GM12878 (cell line): Measurements from ENCODE around the gene PCNX4.

Experiments
- BACH1 ChIP-seq: fragments of 450-650 bp; IDR thresholded peaks from 2 replicates; pipeline ENCODE4 v1.6.1; 2017; ENCODE audit warnings: mild to moderate bottlenecking, borderline replicate concordance
- BCLAF1 ChIP-seq: fragments of 450-650 bp; IDR thresholded peaks from 2 replicates; pipeline ENCODE4 v1.6.1; 2017; ENCODE audit warnings: antibody characterized with exemption, mild to moderate bottlenecking, moderate library complexity
- CTCF ChIP-seq, 3 experiments: IDR thresholded peaks in 2 of 3; conservative IDR thresholded peaks in 1 of 3; 2 replicates each; pipeline ENCODE4 v1.5.1; 2011; ENCODE audit warnings: low read depth in 3 of 3, low read length in 3 of 3, mild to moderate bottlenecking in 3 of 3, control low read depth in 2 of 3, moderate library complexity in 2 of 3, inconsistent platforms in 1 of 3, mixed read lengths in 1 of 3; ENCODE audit not compliant: control insufficient read depth in 2 of 3, insufficient read depth in 1 of 3; ENCODE audit errors: extremely low read depth in 1 of 3
- KDM1A ChIP-seq: fragments of 200-600 bp; sonication (generic); IDR thresholded peaks from 2 replicates; pipeline ENCODE4 v1.6.1; 2016; ENCODE audit warnings: borderline replicate concordance
- PRDM15 ChIP-seq: fragments of 450-650 bp; formaldehyde crosslinking; IDR thresholded peaks from 2 replicates; pipeline ENCODE4 v1.4.0; 2020; ENCODE audit warnings: mild to moderate bottlenecking, moderate library complexity
- SP1 ChIP-seq: IDR thresholded peaks from one replicate; pipeline ENCODE4 v1.6.1; 2011; ENCODE audit warnings: low read depth, low read length

DNA sequence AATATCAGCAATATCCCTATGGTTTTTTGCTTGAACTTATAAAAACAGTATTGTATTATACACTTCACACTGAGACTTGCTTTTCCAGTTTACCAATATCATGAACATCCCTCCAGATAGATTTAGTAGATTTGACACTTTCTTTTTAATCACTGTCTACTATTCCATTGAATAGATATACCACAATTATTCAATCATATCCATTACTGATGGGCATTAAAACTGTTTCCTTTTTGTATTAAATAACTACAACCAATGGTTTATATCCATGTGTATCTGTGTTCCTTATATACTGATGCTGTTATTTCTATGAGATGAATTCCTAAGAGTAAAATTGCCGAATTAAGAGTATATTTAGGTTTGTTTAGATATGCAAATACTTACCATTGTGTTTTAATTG, 86.4 kb downstream of the PCNX4 start:
- TF ChIP-seq BACH1 (no peak), PRDM15 (CRISPR knock-in tag) (no peak), KDM1A (no peak), CTCF (IDR thresholded peaks at IDR 0.05 in 2 of 3, conservative IDR thresholded peaks at IDR 0.05 in 1 of 3; ENCODE audit: control insufficient read depth in 2 of 3, extremely low read depth in 1 of 3, insufficient read depth in 1 of 3, low read depth in 3 of 3, low read length in 3 of 3) (no peak), SP1 (no peak), BCLAF1 (no peak)
